Measurements from ENCODE around the gene PLXDC2.

Gene PLXDC2

GRCh38 chr10:19915816-19916215, 99.6 kb downstream of the PLXDC2 start:
- no peak for DNase-seq

DNA sequence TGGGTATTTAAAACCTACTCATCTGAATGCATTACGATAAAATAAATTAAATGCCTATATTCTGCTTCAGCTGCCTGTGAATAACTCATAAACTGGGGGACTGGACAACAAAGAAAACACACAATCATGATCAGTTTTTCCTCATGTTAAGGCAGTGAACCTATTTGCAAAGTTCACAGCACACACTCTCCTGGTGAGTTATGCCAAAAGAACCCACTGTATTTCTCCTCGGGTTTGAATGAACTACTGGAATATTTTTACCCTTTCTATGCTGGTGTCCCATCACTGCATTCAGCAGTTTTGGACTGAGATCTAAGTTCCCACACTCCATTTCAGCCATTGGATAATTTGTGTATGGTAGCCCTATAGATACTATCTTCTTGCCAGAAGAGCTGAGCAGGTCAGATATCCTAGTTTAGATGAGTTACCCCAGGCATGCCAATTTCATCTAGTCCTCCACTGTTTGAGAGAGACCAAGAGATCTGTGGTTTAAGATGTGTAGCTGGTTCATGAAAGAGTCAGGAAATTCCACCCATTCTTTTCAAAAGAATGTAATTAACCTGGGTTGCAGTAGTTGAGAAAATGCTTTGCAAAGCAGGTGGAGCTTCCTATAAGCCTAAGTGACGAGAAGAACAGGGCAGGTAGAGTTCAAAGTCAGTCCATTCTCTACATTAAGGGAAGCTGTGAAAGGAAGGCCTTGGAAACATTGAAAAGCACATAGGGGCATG, 101.7 kb downstream of the PLXDC2 start:
- no peak for DNase-seq

GRCh38 chr10:19918794-19919193, 102.6 kb downstream of the PLXDC2 start:
- DNase-seq, result no peak

DNA sequence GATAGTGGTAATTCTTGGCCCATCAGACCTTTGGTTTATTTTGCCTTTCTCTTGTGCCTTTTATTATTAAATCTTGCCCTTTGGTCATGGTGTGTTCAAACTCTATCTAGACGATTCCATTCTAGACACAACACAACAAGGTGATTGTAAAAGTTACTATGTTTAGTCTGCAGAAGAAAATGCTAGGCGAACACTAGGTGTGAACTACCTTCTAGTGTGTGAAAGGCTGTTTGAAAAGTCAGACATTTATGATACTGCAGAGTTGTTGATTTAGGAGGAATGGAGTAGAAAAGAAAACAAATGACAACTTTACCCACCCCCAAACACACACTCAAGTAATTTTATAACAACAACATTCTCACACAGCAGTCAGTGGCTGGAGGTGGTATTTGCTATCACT, 103.4 kb downstream of the PLXDC2 start:
- no peak for DNase-seq

DNA sequence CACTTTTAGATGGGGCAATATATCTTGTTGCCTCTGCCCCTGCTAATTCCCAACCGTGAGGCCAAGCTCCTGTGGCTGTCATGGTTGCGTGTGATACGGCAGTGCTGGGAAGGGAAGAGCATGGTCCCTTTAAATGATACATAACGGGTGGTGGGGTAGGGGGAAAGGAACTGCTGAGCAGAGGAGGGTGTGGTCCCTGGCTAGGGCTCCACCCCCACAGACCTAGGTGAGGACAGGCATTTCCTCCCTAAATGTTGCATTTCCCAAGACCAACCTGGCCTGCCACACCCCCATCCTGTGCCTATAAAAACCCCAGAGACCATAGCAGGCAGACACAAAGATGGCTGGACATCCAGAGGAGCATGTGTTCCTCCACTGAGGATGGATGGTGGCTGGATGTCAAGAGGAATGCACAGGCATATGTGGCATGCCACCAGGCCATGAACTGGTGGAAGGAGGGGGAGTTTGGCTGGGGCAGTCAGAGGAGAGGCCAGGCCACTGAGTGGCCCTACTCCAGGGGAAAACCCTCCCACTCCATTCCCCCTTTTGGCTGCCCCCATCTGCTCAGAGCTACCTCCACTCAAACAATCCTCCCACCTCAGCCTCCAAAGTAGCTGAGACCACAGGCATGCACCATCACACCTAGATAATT, 104.0 kb downstream of the PLXDC2 start:
- no peak for DNase-seq

- DNase-seq, result no peak
Measured at GRCh38 chr10:19921300-19922140, 105.3 kb downstream of the PLXDC2 start.

DNA sequence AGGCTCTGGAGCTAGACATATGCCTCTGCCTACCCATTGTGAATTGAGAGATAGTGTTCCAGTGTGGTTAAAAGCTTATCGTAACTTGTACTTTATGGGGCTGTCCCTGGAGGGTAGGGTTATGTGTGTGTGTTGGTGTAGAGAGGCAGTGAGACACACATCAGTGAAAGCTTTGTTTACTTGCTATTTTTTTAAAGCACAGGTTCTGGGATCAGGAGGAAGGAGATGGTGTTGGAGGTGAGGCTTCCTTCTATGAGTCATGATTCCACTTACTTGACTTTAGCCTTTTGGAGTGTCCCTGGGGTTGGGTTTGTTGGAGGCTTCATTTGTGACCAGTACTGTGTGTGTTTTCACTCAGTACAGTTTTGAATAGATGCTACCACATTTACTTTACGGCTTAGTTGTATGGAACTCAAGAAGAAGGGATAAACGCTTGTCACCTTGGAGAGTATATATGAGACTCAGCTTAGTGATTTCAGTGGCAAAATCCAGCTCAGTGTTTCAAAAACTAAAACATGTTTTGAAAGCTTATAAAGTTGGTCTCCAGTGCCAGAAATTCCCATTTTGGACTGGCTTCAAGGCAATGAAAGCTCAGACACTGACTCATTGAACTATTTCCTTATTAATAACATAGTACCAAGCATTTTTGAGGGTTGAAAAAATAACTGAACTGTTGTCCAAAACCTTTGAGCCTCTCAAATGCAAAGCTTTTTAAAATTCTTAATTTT, 106.2 kb downstream of the PLXDC2 start:
- no peak for DNase-seq

- no peak for DNase-seq
Measured at GRCh38 chr10:19925064-19925463, 108.8 kb downstream of the PLXDC2 start.

- no peak for DNase-seq
Measured at GRCh38 chr10:19928936-19929335, 112.7 kb downstream of the PLXDC2 start.

- no peak for DNase-seq
Measured at GRCh38 chr10:19929506-19930140, 113.4 kb downstream of the PLXDC2 start.

- no peak for DNase-seq
Measured at GRCh38 chr10:19930936-19931893, 115.0 kb downstream of the PLXDC2 start.

DNA sequence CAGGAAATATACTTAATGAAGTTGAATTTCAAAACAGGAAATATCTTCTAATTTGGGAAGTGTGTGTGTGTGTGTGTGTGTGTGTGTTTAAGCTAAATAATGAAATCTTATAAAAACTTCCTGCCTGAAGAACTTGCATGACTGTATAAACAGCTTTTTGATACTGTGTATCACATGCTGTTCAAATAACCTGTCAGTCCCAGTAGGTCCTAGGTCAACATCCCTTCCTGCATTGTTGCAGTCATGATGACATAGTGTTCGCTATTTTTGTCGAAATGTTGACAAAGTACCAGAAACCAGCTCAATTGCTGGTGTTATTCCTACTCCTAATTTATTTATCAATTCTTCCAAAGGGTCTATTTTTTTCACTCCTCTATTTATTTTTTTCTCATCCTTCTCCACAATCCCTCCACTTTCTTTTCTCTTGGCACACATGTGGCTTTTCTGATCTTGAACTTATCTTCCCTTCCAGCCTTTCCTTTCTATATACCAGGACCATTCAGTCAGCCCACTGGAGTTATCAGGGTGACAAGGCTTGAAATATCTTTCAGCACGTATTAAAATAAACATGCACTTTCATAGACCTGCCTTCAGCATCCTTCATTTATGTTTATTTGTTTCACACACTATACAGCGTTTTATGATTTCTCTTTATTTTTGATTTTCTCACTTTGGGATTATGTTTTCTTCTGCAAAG, 115.8 kb downstream of the PLXDC2 start:
- DNase-seq, result no peak

DNA sequence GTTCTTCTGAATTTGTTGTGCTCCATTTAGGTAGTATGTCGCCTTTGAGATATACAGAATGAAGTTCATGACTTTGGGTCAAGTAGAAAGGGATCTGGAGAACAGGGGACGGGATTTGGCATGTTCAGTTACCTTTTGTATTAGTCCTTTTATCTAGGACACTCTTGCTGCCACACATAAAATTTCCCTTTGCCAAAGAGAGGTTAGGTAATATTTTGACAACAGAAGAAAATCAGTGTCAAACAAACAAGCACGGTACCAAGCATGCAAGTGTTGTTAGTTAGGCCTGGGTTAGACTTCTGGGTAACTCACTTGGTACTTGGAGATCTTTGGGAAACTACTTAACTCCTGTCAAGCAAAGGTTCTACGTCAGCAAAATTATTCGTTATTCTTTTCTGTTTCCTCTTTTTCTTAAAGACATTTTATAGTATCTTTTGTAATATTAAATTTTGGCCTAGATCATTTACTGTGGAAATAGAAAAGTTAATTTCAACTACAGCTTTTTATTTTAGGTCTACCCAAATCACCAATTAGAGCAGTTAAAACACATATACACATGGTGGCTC, 116.7 kb downstream of the PLXDC2 start:
- no peak for DNase-seq

DNA sequence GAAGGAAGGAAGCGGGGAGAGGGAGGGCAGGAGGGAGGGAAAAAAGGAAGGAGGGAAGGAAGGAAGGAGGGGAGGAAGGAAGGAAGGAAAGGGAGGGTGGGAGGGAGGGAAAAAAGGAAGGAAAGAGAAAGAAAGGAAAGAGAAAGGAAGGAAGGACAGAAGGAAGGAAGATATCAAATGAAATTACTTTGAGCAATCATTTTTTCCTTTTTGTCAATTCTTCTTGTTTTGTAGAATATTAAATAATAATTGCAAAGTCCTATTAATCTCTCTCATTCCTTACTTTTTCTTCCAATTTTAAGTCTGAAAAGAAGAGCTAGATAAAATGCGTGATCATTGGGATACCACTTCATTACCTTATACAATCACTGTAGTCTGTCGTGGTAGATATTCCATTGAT, 117.5 kb downstream of the PLXDC2 start:
- no peak for DNase-seq

- no peak for DNase-seq
Measured at GRCh38 chr10:19935176-19935575, 118.9 kb downstream of the PLXDC2 start.

GRCh38 chr10:19936289-19936688, 120.1 kb downstream of the PLXDC2 start:
- no peak for DNase-seq

GRCh38 chr10:19937989-19938388, 121.8 kb downstream of the PLXDC2 start:
- DNase-seq, result no peak

GRCh38 chr10:19941206-19941880, 125.1 kb downstream of the PLXDC2 start:
- no peak for DNase-seq

- DNase-seq, result no peak
Measured at GRCh38 chr10:19944911-19945663, 128.9 kb downstream of the PLXDC2 start.
